GM19043 (cell line): Measurements from ENCODE around the gene NGF.
"Not testable (repeated sequence)": the region's sequence is repeated elsewhere in the genome, so short reads cannot be mapped to it uniquely, and the experiment has no call there.

Source experiments
- ATAC-seq: cut with Tn5 transposase; IDR thresholded peaks from one replicate; pipeline ENCODE4 v1.9.1; 2021; ENCODE audit warnings: low read depth; ENCODE audit not compliant: unreplicated experiment

Gene NGF

DNA sequence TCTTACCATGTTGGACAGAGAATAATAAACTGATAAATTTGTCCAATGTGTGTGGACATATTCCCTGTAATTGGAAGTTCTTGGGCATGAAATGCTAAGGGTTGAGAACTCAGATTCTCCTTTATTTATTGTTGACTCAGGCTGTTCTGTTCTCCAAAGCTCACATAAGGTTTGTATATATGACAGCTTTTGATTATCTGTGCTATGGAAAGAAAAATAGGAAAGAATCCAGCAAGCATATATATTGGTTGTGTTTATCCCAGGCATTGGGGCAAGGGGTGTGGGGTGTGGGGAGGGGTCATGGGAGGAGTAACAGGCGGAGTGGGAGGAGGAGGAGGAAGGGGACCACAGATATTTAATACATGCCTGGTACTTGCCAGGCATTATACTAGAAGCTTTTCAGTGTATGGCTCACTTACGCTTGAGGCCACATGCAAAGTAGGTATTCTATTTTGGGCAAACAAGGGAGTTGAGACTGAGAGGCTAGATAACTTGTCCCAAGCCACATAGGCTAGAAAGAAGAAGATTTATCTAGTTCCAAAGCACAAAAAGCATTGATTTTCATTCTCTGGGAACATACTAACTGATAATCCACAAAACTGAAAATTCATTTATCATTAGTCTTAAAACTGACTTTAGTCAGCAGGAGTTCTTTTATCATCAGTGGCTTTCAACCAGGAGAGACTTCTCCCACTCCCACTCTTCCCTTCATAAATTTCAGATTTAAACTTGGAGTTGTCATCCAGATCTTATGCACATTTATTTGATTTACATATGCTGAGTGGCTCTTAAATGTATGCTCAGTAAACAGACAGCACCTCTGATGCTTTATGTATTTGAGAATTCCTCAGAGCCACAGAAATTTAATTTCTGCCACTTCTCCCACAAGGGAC lies 27.2 kb downstream of the NGF start:
- ATAC-seq: no peak

DNA sequence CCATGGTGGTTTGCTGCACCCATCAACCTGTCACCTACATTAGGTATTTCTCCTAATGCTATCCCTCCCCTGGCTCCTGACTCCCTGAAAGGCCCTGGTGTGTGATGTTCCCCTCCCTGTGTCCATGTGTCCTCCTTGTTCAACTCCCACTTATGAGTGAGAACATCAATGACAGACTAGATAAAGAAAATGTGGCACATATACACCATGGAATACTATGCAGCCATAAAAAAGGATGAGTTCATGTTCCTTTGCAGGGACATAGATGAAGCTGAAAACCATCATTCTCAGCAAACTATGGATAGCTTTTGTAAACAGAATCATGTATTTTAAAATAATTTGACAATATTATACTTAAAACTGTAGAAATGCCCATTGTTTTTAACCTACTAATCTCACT lies 28.5 kb downstream of the NGF start:
- not testable (repeated sequence) for ATAC-seq

DNA sequence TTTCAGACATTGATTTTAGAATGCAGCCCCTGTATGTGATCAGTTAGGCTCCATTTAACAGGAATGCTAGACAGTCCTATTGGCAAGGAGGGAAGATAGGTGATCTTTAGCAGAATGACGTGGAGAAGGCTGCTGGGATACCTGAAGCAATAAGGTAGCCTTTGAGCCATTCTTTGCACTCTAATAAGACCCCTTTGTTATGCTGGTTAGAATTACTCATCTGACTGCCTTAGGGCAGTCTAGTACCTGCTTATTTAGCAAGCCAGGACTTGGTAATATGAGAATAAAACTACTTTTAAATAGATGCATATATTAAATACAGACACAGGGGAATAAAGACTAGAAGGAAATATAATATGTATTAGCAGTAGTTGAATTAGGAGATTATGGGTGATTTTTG lies 29.1 kb downstream of the NGF start:
- no peak for ATAC-seq

DNA sequence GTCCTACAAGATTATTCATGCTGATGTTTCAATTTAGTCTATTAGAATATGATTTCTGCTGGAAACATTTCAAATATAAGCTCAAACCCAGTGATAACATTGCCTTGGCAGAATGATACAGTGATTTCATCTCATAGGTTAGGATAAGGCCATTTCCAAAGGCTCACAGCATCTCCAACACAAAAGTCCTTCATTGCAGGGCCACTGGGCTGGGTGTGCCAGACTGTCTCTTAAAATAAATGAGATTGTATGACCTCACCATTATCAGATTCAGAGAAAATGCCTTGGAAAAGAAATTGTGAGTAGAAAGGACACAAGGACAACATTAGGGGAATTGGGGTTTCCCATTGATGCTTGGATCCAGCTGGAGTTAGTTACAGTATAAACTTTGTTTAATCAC lies 30.4 kb downstream of the NGF start:
- ATAC-seq: no peak

DNA sequence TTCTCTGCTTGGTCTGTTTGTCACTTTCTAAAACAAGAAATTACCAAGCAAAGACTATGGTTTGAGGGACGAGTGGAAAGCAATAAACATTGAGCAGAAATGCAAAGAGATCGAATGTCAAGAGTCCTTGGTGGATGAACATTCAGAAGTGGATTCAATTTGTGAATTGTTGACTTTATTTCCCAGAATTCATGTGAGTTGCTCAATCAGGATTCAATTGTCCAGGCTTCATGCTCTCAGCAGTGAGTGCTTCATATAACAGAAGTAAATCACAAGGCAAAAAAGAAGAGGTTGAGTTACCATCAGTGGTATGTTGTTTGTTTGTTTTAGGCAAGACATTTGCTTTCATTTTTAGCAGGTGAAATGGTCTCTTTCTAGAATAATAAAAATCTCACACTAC lies 31.9 kb downstream of the NGF start:
- ATAC-seq: no peak

DNA sequence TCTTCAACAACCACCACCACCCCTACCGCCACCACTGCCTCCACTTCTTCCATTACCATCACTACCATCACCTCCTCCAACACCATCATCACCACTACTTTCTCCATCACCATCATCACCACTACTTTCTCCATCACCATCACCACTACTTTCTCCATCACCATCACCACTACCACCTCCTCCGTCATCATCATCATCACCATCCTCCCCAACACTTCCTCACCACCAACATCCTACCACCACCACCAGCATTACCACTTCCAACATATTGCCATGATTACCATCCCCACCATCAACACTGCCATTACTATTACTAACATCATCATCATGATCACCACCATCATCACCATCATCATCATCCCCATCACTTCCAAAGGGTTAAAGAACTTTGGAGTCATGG lies 34.7 kb downstream of the NGF start:
- no peak for ATAC-seq

DNA sequence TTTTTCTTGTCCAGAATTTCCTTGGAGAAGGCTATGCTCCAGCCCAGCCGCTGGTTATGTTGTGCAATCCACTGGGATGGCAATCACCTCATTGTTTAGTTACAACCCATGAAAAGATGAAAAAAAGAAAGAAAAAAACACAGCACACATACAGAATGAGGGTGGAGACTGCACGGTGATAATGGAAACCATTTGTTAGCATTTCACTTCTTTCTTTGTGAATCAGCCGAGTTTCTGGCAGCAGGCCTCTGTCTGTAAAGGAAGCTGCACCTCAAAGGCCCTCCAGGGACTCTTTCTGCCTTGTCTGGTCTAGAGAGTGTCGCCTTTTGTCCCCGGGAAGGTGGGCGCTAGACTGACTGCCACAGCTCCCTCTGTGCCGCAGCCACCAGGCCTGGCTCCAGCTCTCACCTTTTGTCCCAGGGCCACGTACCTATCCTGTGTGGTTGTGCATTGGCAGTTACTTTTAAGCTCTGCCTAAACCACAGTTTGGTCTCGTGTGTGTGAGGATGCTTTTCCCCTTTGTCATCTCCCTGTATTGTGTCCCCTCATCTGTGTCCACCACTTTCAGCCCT lies 35.6 kb downstream of the NGF start:
- ATAC-seq: no peak

DNA sequence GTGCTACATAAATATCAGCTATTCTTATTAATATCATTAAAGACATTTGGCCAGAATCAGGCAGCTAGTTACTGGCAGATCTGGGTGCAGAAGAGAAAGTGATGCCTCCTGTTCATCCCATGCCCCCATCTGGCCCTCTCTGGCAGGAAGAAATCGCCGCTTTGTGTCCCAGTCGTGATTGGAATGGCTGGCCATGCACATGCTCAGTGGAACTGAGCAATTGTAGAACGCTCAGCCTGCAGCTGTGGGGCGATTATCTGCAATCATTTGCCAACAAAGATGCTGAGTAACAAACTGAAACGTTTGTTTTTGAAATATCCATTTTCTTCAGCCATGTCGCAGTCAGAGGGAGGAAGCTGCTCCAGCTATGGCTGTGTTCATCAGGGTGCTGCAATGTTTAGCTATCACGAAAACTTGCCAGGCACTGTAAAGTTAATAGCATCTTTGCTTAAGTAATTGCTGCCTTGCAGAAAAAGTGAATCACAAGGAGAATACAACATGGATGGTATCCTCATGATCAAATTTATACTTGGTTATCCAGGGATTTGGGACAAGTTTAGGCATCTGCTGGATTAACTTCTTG lies 36.5 kb downstream of the NGF start:
- no peak for ATAC-seq

DNA sequence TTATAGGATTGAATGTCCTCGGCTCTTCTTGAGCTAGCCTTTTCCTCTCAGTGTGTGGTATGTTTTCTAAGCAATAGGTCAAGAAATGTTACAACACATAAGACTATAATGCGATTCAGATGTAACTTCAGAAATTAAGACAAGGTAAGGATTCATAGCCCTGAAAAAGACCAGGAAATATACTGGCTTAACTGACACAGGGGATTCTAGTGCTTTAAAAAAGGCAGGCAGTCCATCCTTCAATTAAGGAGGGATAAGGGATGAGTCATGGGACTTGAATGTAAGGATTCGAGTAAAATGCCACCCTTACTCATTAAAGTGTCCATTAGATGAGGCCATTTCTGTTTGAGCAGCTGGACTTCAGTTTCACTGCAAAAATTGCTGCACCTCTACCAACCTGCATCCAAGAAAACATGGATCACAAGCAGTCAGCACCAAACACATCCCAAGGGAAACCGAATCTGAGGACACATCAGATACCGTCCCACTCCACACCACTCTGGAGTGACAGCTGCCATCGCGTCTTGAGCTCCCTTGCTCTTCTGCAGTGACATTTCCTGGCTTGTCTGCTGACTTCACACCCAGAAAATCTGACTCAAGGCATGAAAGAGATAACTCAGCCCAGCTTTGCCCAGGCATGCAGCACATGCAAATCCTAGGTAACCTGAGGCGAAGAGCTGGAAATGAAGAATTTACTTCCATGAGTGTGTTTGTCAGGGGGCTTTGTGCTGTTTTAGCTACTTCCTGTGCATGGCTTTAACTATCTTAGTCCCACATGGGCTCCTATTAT lies 37.8 kb downstream of the NGF start:
- no peak for ATAC-seq

DNA sequence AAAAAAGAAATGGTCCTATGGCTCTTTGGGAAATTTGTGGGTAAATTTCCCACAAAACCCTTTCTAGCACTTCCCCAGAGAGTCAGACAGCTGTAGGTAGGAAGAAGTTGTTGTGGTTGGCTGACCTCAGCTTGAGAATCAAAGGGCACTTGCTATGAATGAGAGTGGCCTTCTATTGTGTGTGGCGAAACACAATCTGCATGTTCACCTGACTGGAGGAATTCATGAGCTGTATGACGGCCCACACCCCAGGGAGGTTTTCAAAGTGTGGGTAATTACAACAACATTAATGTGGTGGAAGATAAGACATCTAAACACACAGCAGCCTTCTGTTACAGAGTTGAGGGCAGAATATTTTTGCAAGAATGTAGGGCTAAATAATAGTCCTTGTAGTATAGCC lies 38.8 kb downstream of the NGF start:
- ATAC-seq: no peak

DNA sequence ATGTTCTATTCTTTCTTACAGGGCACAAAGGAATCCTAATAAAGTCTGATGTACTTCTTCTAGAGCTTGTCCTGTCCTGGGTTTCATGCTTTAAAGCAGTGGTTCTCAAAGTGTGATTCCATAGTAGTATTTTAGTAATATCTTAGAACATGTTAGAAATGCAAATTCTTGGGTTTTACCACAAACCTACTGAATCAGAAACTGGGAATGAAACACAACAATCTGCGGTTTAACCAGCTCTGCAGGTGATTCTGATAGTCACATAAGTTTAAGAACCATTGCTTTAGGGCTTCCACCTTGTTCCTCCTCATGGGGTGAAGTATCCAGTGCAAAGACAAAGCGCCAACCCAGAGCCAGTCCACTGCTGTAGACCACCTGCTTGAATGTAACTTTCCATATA lies 41.1 kb downstream of the NGF start:
- ATAC-seq: peak; percentile 73

DNA sequence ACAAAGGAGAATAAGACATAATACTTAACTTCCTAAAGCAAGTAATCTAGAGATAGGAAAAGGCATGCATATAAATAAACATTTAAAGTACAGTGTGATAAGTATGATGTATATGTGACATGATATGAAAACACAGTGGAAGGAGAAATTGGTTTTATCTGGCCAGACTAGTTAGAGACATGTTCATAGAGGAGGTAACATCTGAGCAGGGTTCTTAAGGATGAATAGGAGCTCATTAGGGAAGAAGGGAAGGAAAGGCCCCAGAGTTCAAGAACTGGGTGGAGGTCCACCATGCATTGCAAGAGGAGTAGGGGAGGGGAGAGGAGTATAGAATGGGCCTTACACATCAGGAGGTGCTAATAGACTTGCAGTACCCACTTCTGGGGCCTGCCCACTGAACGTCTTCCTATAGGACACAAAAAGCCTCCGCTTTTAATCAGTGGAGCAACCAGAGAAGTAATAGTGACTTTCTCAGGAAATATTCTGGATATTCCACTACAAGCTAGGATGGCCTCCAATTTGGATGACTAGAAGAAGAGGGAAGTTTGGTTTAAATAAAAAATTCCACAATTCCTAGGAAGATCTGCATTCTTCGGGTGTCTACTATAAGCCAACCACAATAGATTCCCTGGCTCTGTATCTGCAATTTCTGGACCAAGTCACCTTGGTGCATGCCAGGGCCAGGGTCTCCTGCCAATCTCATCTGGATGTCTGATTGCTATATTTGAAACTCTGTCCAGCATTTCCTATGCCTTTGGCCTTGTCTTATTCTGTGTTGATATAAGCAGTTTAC lies 41.9 kb downstream of the NGF start:
- no peak for ATAC-seq

DNA sequence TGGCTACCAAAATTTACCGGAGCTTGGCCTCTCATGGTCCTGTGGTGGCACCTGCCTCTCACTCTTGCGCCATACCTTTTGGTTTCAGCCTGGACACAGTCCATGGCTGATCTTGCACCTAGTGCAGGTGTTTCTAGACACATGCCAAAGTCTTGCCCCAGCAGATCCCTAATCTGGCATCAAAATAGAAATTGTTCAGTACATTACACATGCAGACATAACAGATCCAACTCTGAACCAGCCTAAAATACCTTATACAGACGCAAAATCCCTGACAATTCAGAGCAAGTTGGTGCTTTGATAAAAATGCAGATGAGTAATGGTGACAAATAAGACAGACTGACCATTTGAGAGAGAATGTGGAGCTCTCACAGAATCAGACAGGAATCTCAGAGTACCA lies 44.1 kb downstream of the NGF start:
- no peak for ATAC-seq

DNA sequence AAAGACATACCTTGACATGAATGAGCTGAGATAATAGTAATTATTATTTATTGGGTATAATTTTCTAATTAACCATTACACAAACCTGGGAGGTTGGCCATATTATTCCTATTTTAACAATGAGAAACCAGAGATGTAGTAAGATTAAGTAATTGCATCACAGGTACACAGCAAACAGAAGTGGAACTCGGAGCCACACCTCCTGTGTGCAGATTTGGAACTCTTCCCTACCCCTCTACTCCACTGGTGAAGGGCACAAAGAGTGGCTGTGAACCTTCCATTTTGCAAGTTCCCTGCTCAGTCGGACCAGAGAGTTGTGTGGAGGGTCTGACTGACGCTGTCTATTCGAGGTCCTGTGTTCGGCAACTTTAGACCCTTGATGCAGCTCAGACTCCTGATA lies 45.0 kb downstream of the NGF start:
- no peak for ATAC-seq

DNA sequence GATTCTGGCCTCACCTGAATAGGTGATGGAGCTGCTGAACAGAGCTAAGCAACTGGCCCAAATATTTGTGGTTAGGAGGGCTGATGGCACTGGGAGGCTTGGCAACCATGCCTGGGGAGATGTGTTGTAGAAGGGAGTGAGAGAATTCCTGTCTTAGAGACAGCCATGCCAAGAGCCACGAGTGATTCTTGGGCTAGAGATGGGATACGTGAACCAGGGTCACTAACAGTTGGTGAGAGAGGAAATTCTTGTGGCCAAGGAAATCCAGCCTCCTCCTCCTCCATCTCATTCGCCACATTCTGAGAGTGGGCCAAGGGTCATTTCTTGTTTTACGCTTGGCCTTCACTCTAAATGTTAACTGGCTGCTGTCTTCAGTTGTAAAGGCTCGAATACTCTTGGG lies 46.3 kb downstream of the NGF start:
- no peak for ATAC-seq

DNA sequence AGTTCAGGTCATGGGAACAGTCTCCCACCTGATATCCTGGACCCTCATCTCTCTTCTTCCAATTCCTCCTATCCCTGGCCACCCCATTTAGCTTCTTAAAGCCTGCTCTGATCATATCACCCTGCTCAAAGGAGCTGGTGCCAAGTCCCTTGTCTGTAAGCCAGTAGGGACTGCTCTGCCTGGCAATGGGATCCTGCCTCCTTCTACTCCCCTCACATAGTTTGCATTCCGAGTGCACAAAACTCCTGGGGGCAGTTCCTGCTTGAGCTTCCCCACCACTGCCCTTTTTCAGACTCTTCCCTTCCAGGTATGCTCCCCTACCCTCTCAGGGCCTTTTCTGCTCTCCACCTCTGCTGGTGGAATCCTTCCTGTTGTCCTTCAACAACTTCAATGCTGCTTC lies 48.1 kb downstream of the NGF start:
- ATAC-seq: no peak

DNA sequence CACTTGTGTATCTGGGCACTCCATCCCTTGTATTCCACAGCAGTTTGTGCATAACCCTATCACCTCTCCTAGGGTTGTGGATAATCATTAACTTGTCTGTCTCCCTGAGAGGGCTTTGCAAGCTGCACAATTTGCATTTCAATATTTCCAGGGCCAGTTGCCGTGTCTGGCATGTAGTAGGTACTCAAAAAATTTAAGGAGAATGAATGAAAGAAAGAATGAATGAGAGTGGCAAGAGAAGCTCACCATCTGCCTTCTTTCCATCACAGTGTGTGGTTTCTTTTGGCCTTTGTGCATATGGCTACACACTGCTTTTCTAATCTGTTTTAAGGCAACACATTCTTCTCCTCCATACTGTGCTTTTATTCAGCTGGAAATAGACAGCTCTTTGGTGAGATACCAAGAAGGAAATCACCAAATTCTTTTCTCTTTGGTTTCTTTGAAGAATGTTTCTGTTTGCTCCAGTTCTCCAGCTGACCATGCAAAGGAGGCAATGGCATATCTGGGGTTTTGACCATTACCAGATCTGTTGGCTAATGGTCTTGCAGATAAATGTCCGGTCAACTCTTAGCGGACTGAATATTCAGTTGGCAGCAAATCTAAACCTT lies 49.4 kb downstream of the NGF start:
- no peak for ATAC-seq

DNA sequence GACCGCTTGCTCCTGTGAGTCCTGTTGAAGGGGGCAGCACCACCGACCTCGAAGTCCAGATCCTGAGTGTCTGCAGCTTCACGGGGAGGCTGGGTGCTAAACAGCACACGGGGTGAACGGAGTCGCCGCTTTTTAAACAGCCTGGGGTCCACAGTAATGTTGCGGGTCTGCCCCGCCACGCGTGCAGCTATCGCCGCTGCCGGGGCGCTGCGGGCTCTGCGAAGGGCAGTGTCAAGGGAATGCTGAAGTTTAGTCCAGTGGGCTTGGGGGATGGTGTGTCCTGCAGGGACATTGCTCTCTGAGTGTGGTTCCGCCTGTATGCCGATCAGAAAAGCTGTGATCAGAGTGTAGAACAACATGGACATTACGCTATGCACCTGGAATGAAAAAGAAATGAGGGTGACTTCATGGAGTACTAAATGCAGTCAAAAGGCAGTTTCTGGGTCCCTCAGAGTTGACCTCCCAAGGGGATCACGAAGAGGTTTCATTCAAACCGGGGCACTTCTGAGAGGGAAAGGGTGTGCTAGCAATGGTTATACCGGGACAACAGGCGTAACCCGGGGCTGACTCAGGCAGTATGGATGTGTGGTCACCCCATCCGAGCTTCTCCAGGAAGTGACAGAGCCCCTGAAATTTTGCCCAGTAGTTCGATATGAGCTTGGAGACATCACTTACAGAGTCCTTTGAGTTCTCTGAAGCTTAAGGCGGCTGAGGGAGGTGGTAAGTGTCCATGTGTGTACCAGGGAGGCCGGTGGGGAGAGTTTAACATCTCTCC lies 51.4 kb downstream of the NGF start:
- no peak for ATAC-seq

DNA sequence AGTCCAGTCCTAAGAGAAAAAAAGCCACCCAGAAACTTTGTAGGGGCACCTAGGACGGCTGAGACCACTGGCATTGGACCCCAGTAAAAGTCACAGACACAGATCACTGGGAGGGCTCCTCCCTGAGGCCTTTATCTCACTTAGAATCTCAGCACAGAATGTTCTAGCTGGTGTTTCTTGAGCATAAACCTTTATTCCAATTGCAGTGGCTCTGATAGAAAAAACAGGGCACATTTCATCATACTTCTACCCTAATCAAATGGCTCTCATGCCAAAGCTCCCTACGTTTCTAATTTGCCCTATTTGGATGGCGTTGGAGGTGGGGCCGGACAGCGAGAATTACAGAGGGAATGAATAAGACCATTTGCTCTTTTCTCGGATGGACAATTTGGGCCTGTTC lies 53.8 kb downstream of the NGF start:
- ATAC-seq: no peak
